NCI-H2196 (cell line): ENCODE results near the gene RPS6KA3.
"Not testable (repeated sequence)": the region's sequence is repeated elsewhere in the genome, so short reads cannot be mapped to it uniquely, and the experiment has no call there.

Experiments used
- DNase-seq: peaks from one replicate; lab custom pipeline; 2025; ENCODE audit not compliant: unreplicated experiment; lab: John Stamatoyannopoulos, UW

Gene RPS6KA3

GRCh38 chrX:20265726-20266681, 705 bp downstream of the RPS6KA3 start:
- no peak for DNase-seq

- peak; percentile 19 for DNase-seq
These were observed 1.4 kb downstream of the RPS6KA3 start for GRCh38 chrX:20265221-20265725.

- DNase-seq = no peak
These were observed 3.2 kb downstream of the RPS6KA3 start for GRCh38 chrX:20263474-20263873.

- DNase-seq = no peak
These were observed 5.8 kb downstream of the RPS6KA3 start for GRCh38 chrX:20260885-20261284.

- no peak for DNase-seq
These were observed 11.9 kb downstream of the RPS6KA3 start for GRCh38 chrX:20254712-20255299.

- DNase-seq = no peak
These were observed 13.5 kb downstream of the RPS6KA3 start for GRCh38 chrX:20253232-20253543.

- peak; percentile 2 for DNase-seq
These were observed 14.1 kb downstream of the RPS6KA3 start for GRCh38 chrX:20252381-20253231.

GRCh38 chrX:20251691-20252090, 15.0 kb downstream of the RPS6KA3 start:
- DNase-seq = no peak

GRCh38 chrX:20250146-20250545, 16.6 kb downstream of the RPS6KA3 start:
- DNase-seq = not testable (repeated sequence)

- no peak for DNase-seq
These were observed 18.0 kb downstream of the RPS6KA3 start for GRCh38 chrX:20248592-20249192.

GRCh38 chrX:20244931-20245330, 21.8 kb downstream of the RPS6KA3 start:
- no peak for DNase-seq

- no peak for DNase-seq
These were observed 26.5 kb downstream of the RPS6KA3 start for GRCh38 chrX:20240201-20240600.

- DNase-seq = no peak
These were observed 28.8 kb downstream of the RPS6KA3 start for GRCh38 chrX:20237864-20238263.

GRCh38 chrX:20235755-20236154, 31.0 kb downstream of the RPS6KA3 start:
- no peak for DNase-seq

- no peak for DNase-seq
These were observed 33.4 kb downstream of the RPS6KA3 start for GRCh38 chrX:20233336-20233735.

GRCh38 chrX:20231598-20231997, 35.1 kb downstream of the RPS6KA3 start:
- no peak for DNase-seq

- DNase-seq = no peak
These were observed 36.3 kb downstream of the RPS6KA3 start for GRCh38 chrX:20230406-20230805.

GRCh38 chrX:20229155-20229554, 37.6 kb downstream of the RPS6KA3 start:
- no peak for DNase-seq

GRCh38 chrX:20228245-20228644, 38.5 kb downstream of the RPS6KA3 start:
- no peak for DNase-seq

GRCh38 chrX:20227116-20227515, 39.6 kb downstream of the RPS6KA3 start:
- no peak for DNase-seq

- DNase-seq = no peak
These were observed 41.2 kb downstream of the RPS6KA3 start for GRCh38 chrX:20225488-20225833.
